K562 (cell line): ENCODE results near the gene CERS4. TPM values are rescaled to one million over a fixed set of nuclear protein-coding genes. Genes with fewer than 3 reads are reported as not detected.

Experiments used
- ELF2 ChIP-seq: fragments of 250-450 bp; sonication (Bioruptor Pico); IDR thresholded peaks from 2 replicates; pipeline ENCODE4 v1.5.0; 2021; ENCODE audit warnings: mild to moderate bottlenecking
- FOXK2 ChIP-seq, 2 experiments: fragments of 450-650 bp; IDR thresholded peaks in 1 of 2; conservative IDR thresholded peaks in 1 of 2; 2 replicates each; pipeline ENCODE4 v1.6.1; 2016; ENCODE audit warnings: low read depth in 2 of 2, mild to moderate bottlenecking in 1 of 2
- IRF2 ChIP-seq: sonication (generic); formaldehyde crosslinking; IDR thresholded peaks from 2 replicates; pipeline ENCODE4 v1.8.1; 2022; ENCODE audit warnings: mild to moderate bottlenecking, missing genetic modification reagents
- JUND ChIP-seq, 2 experiments: IDR thresholded peaks; 2 replicates in 1 of 2; 3 replicates in 1 of 2; pipeline ENCODE4 v1.6.1; 2011; ENCODE audit warnings: borderline replicate concordance in 2 of 2, low read depth in 2 of 2, low read length in 2 of 2, improper control_type of control experiment in 1 of 2, missing biosample characterization in 1 of 2, missing genetic modification characterization in 1 of 2, missing genetic modification reagents in 1 of 2
- KDM1A ChIP-seq, 2 experiments: fragments of 450-650 bp; IDR thresholded peaks; 2 replicates each; pipeline ENCODE4 v1.6.1; 2016; ENCODE audit warnings: mild to moderate bottlenecking in 2 of 2
- MEF2D ChIP-seq: conservative IDR thresholded peaks from 2 replicates; pipeline ENCODE4 v1.6.1; 2016; ENCODE audit warnings: low read depth, missing genetic modification characterization, missing compliant biosample characterization
- NFRKB ChIP-seq: fragments of 450-650 bp; IDR thresholded peaks from 2 replicates; pipeline ENCODE4 v1.6.1; 2016; ENCODE audit warnings: low read depth
- NFXL1 ChIP-seq: fragments of 450-650 bp; formaldehyde crosslinking; IDR thresholded peaks from 2 replicates; pipeline ENCODE4 v1.4.0; 2021; ENCODE audit warnings: mild to moderate bottlenecking
- NONO ChIP-seq, 2 experiments: fragments of 200-400 bp in 1 of 2; fragments of 450-650 bp in 1 of 2; formaldehyde crosslinking in 1 of 2; IDR thresholded peaks; 2 replicates each; pipeline ENCODE4 v1.6.1; 2017; ENCODE audit warnings: low read depth in 2 of 2, mild to moderate bottlenecking in 2 of 2, moderate library complexity in 2 of 2, low read length in 1 of 2
- POLR2B ChIP-seq: fragments of 450-650 bp; IDR thresholded peaks from 2 replicates; pipeline ENCODE4 v1.6.1; 2018; ENCODE audit warnings: low read depth; ENCODE audit not compliant: partially characterized antibody
- XRCC4 ChIP-seq: IDR thresholded peaks from one replicate; pipeline ENCODE4 v1.6.1; 2011; ENCODE audit not compliant: insufficient read depth, insufficient read length; ENCODE audit errors: extremely low read depth
- XRCC5 ChIP-seq: fragments of 200-400 bp; formaldehyde crosslinking; IDR thresholded peaks from 2 replicates; pipeline ENCODE4 v1.6.1; 2017; ENCODE audit warnings: low read depth, mild to moderate bottlenecking, low read length
- ZNF586 ChIP-seq: fragments of 450-650 bp; formaldehyde crosslinking; conservative IDR thresholded peaks from 2 replicates; pipeline ENCODE4 v1.4.0; 2020; ENCODE audit warnings: mild to moderate bottlenecking, moderate library complexity
- ZNF79 ChIP-seq: fragments of 250-450 bp; sonication (Bioruptor Pico); IDR thresholded peaks from 2 replicates; pipeline ENCODE4 v1.4.0; 2020; ENCODE audit warnings: low read depth, mild to moderate bottlenecking, moderate library complexity
- polyA plus RNA-seq, 8 experiments: library from polyadenylated mRNA; depleted of rRNA in 4 of 8; stranded (reverse) in 5 of 8; unstranded in 3 of 8; fragments of >200 nt; fragmentation: Nextera tagmentation in 2 of 8; fragmentation: Illumina TruSeq in 1 of 8; extraction: Ambion mirVana in 2 of 8; extraction: Trizol in 1 of 8; gene quantifications; 2 replicates each; pipeline versions ENCODE4 v1.2.1 to v1.2.3, GENCODE V29; 2011 to 2014; ENCODE audit warnings: inconsistent platforms in 1 of 8, missing spikeins in 1 of 8
- total RNA-seq, 7 experiments: library from RNA; depleted of rRNA in 6 of 7; stranded (reverse); fragments of >200 nt in 6 of 7; fragmentation: Illumina TruSeq in 2 of 7; extraction: Trizol in 2 of 7; gene quantifications; 2 replicates each; pipeline versions ENCODE4 v1.2.1 to v1.2.3, GENCODE V29; 2011 to 2021; ENCODE audit warnings: low replicate concordance in 1 of 7
- TF ChIP-seq, protein P1 (sequence below), 2 experiments: fragments of 450-650 bp; IDR thresholded peaks; 2 replicates each; pipeline ENCODE4 v1.6.1; 2016
- TF ChIP-seq, protein P2 (sequence below): fragments of 450-650 bp; formaldehyde crosslinking; conservative IDR thresholded peaks from 2 replicates; pipeline ENCODE4 v1.4.0; 2022; ENCODE audit warnings: mild to moderate bottlenecking, missing genetic modification characterization
- TF ChIP-seq, protein P3 (sequence below): fragments of 250-450 bp; sonication (Bioruptor Pico); IDR thresholded peaks from 2 replicates; pipeline ENCODE4 v1.8.0; 2021; ENCODE audit warnings: moderate library complexity, mild to moderate bottlenecking, inconsistent platforms
- TF ChIP-seq, protein P4 (sequence below): sonication (generic); formaldehyde crosslinking; IDR thresholded peaks from 2 replicates; pipeline ENCODE4 v1.8.0; 2022; ENCODE audit warnings: missing genetic modification reagents, mild to moderate bottlenecking, borderline replicate concordance
- TF ChIP-seq, protein P5 (sequence below): fragments of 250-450 bp; sonication (Bioruptor Pico); IDR thresholded peaks from 2 replicates; pipeline ENCODE4 v1.5.0; 2022; ENCODE audit warnings: mild to moderate bottlenecking

CERS4 gene
- total and polyA plus RNA-seq, 9 of the 15 experiments (the other 6 are each of a cell fraction or from before 2014, with no cell fraction given): 0.14 to 4.4 (median 2.9) TPM; not detected in 1

DNA sequence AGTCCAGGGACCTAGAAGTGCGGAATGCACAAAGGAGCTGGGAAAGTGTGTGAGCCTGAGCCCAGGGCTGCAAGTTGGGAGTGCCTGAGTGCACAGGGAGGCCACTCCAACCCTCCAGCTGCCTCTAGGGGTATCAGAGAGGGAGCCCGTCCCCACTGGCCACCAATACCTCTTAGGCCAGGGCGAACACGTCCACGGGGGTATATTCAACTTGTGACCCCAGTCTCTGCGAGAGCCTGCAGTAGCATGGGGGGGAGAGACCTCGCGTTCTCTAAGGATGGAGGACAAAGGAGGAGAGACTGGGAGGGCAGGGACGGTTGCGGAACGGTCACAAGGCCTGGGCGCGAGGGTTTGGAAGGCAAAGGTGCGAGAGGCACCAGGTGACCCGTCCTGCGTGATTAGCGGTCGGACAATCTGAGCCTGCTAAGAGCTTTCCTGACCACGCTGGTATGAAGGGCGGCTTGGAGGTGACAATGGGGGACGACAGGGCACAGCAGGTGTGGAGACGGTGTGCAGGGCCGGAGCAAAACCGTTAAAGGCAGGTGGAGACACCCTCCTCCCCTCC, 98.3 kb downstream of the CERS4 start (continued):
- TF ChIP-seq, protein P1, sequence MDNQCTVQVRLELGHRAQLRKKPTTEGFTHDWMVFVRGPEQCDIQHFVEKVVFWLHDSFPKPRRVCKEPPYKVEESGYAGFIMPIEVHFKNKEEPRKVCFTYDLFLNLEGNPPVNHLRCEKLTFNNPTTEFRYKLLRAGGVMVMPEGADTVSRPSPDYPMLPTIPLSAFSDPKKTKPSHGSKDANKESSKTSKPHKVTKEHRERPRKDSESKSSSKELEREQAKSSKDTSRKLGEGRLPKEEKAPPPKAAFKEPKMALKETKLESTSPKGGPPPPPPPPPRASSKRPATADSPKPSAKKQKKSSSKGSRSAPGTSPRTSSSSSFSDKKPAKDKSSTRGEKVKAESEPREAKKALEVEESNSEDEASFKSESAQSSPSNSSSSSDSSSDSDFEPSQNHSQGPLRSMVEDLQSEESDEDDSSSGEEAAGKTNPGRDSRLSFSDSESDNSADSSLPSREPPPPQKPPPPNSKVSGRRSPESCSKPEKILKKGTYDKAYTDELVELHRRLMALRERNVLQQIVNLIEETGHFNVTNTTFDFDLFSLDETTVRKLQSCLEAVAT (IDR thresholded peaks at IDR 0.05): no peak
- no peak for TF ChIP-seq KDM1A (IDR thresholded peaks at IDR 0.05)
- TF ChIP-seq ZNF79 (CRISPR knock-in tag): no peak
- TF ChIP-seq ZNF586 (CRISPR knock-in tag): no peak
- TF ChIP-seq FOXK2 (conservative IDR thresholded peaks at IDR 0.05 in 1 of 2, IDR thresholded peaks at IDR 0.05 in 1 of 2; ENCODE audit: low read depth in 2 of 2): no peak
- TF ChIP-seq, protein P2, sequence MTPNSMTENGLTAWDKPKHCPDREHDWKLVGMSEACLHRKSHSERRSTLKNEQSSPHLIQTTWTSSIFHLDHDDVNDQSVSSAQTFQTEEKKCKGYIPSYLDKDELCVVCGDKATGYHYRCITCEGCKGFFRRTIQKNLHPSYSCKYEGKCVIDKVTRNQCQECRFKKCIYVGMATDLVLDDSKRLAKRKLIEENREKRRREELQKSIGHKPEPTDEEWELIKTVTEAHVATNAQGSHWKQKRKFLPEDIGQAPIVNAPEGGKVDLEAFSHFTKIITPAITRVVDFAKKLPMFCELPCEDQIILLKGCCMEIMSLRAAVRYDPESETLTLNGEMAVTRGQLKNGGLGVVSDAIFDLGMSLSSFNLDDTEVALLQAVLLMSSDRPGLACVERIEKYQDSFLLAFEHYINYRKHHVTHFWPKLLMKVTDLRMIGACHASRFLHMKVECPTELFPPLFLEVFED (CRISPR knock-in tag): no peak
- TF ChIP-seq JUND (IDR thresholded peaks at IDR 0.05; ENCODE audit: borderline replicate concordance, low read depth, low read length): no peak
- TF ChIP-seq JUND (tag; IDR thresholded peaks at IDR 0.05; ENCODE audit: borderline replicate concordance, low read depth, low read length): no peak
- no peak; the same call in 1 of the 2 replicates for TF ChIP-seq XRCC5
- TF ChIP-seq NONO (IDR thresholded peaks at IDR 0.05; ENCODE audit: low read depth in 2 of 2, low read length in 1 of 2): no peak
- TF ChIP-seq NFRKB: peak; percentile 55; the same call in 1 of the 2 replicates
- no peak for TF ChIP-seq ELF2 (CRISPR knock-in tag)
- TF ChIP-seq, protein P3, sequence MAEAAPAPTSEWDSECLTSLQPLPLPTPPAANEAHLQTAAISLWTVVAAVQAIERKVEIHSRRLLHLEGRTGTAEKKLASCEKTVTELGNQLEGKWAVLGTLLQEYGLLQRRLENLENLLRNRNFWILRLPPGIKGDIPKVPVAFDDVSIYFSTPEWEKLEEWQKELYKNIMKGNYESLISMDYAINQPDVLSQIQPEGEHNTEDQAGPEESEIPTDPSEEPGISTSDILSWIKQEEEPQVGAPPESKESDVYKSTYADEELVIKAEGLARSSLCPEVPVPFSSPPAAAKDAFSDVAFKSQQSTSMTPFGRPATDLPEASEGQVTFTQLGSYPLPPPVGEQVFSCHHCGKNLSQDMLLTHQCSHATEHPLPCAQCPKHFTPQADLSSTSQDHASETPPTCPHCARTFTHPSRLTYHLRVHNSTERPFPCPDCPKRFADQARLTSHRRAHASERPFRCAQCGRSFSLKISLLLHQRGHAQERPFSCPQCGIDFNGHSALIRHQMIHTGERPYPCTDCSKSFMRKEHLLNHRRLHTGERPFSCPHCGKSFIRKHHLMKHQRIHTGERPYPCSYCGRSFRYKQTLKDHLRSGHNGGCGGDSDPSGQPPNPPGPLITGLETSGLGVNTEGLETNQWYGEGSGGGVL (CRISPR knock-in tag): no peak
- TF ChIP-seq MEF2D (tag): no peak
- no peak for TF ChIP-seq IRF2 (CRISPR knock-in tag)
- TF ChIP-seq NFXL1 (CRISPR knock-in tag): no peak
- TF ChIP-seq, protein P4, sequence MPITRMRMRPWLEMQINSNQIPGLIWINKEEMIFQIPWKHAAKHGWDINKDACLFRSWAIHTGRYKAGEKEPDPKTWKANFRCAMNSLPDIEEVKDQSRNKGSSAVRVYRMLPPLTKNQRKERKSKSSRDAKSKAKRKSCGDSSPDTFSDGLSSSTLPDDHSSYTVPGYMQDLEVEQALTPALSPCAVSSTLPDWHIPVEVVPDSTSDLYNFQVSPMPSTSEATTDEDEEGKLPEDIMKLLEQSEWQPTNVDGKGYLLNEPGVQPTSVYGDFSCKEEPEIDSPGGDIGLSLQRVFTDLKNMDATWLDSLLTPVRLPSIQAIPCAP (CRISPR knock-in tag): 0 out of 2 replicates have a peak, but pooled peaks have one; percentile 61
- no peak for TF ChIP-seq XRCC4
- TF ChIP-seq, protein P5, sequence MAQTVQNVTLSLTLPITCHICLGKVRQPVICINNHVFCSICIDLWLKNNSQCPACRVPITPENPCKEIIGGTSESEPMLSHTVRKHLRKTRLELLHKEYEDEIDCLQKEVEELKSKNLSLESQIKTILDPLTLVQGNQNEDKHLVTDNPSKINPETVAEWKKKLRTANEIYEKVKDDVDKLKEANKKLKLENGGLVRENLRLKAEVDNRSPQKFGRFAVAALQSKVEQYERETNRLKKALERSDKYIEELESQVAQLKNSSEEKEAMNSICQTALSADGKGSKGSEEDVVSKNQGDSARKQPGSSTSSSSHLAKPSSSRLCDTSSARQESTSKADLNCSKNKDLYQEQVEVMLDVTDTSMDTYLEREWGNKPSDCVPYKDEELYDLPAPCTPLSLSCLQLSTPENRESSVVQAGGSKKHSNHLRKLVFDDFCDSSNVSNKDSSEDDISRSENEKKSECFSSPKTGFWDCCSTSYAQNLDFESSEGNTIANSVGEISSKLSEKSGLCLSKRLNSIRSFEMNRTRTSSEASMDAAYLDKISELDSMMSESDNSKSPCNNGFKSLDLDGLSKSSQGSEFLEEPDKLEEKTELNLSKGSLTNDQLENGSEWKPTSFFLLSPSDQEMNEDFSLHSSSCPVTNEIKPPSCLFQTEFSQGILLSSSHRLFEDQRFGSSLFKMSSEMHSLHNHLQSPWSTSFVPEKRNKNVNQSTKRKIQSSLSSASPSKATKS: no peak
- no peak for TF ChIP-seq POLR2B
